ENCODE results near the gene PSENEN.

DNA sequence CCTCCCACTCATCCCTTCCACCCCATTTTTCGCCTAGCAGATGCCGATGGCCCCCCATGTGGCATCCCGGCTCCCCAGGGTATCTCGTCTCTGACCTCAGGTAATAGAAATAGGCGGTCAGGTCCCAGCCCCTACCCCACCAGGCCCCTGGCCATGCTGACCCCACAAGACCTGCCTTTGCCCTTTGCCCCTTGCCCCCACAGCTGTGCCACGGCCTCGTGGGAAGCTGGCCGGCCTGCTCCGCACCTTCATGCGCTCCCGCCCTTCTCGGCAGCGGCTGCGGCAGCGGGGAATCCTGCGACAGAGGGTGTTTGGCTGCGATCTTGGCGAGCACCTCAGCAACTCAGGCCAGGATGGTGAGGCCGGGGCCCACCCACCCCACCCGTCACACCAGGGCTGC is 35.3 kb downstream of the PSENEN start:
- TF ChIP-seq TAF1 (IDR thresholded peaks at IDR 0.05; ENCODE audit: low read depth, low read length) (no peak), POLR2A (IDR thresholded peaks at IDR 0.05; ENCODE audit: low read depth, low read length) (no peak), POLR2AphosphoS5 (IDR thresholded peaks at IDR 0.05; ENCODE audit: low read depth, low read length) (no peak), POU2F2 (IDR thresholded peaks at IDR 0.05; ENCODE audit: low read depth, low read length) (no peak)
